Fibroblast of lung (primary cell): ENCODE measurements around the gene NECAB3.

Experiments
- CTCF ChIP-seq, 2 donors: IDR thresholded peaks in 1 of 2; conservative IDR thresholded peaks in 1 of 2; 1 replicate in 1 of 2; 2 replicates in 1 of 2; pipeline ENCODE4 v1.5.1; 2011 to 2012; ENCODE audit warnings: low read length in 2 of 2, control low read depth in 1 of 2, inconsistent platforms in 1 of 2, low read depth in 1 of 2, mild to moderate bottlenecking in 1 of 2
- EZH2 ChIP-seq: IDR thresholded peaks from 2 replicates; pipeline ENCODE4 v1.5.1; 2012; ENCODE audit warnings: low read length, control low read depth, mild to moderate bottlenecking; ENCODE audit errors: missing control alignments

- no peak for TF ChIP-seq CTCF (conservative IDR thresholded peaks at IDR 0.05 in 1 of 2, IDR thresholded peaks at IDR 0.05 in 1 of 2; ENCODE audit: low read depth in 1 of 2, low read length in 2 of 2)
- TF ChIP-seq EZH2 = no peak
Observed at GRCh38 chr20:33719989-33720709, 45.9 kb upstream of the NECAB3 start, which contains the start of gene PXMP4.
